GM19452 (cell line): ENCODE measurements around the gene TM9SF3.

Source experiments
- ATAC-seq: cut with Tn5 transposase; IDR thresholded peaks from one replicate; pipeline ENCODE4 v1.9.1; 2021; ENCODE audit not compliant: unreplicated experiment

TM9SF3 gene

DNA sequence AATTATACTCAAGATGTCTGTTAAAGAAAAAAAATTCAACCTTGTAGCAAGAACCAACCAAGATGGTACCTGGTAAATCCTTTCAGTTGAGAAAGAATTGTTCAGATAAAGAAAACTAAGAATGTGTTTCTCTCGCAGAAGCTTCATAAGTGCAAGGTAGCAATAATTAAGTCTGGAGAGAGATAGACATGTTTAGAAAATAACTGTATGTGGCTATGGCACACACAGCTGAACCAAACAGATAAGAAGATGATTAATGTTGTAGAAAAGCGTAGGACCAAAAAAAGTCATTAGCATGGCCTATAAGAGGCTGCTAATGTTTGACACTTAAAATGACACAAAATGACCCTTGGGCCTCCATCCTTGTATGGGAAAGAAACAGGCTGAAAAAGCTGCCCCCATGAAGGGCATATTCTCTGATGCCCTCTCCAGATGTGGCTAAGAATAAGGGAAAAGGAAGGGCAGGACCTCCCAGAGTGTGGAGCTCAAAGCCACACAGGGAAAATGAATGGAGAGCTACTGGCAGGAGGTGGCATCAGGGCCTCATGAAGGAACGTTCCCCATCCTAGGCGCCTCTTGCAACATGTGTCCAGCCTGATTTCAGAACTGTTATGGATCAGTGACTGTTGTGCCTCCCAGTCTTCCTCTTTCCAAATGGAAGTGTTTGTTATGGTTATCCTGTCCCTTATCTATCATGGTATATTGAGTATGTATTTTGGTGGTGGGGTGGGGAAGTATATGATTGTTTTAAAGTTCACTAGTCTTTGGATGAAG lies 103.8 kb downstream of the TM9SF3 start:
- ATAC-seq, result no peak

DNA sequence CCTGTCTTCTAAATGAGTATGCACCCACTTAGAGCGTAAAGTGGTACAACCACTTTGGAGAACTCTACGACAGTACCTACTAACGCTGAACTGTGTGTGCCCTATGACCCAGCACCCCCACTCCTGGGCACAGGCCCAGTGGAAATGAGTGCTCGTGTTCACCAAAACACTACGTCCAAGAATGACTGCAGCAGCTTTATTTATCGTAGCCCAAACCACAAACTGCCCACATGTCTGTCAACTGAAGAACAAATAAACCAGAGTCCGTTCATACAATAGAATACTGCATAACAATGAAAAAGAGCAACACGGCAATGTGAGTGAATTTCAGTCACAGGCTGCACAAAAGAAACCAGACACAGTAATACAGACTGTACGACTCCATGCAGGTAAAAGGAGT lies 108.5 kb downstream of the TM9SF3 start:
- ATAC-seq, result no peak

DNA sequence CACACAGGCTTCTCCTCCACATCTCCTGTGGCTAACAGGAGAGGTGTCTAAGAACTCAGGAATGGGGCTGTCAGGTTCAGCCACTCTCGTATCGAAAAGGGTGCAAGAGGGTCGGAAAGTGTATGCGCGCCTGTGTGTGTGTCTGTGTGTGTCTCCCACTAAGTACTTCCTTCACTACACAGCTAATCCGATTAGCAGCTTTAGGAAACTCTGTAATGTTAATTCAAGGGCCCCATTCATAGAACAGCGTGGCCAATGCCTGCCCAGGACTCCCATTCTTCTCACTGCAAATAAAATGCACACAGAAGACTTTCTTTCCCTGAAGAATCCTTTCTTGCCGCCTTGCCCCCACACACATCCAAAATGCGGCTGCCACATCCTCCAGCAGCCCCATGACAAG lies 112.9 kb downstream of the TM9SF3 start:
- ATAC-seq, result no peak

DNA sequence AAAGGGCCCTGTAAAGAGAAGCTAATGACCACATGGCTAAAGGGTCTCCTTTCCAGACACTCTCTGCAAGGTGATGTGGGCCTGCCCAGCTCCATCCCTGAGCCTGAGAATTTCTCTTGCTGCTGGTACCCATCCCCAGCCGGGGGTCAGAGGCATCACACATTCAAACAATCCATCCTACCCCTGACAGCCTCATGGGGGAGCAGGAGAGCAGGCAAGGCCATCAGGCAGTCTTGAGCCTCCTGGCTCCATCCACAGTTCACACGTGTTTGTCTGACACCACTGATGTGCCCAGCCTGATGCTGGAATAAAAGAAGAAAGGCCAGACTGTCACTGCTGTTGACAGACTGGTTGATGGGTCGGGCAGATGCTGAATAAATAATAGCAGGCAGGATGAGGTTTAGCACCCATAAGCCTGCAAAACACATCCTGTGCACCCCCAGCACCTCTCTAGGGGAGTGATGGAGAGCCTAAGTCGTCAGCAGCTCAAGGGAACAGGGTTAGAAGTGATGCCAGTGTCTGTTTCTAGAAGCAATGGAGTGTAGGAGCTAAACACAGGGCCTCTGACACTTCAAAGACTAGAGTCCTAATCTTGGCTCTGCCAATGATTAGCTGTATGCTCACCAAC lies 116.6 kb downstream of the TM9SF3 start:
- no peak for ATAC-seq

DNA sequence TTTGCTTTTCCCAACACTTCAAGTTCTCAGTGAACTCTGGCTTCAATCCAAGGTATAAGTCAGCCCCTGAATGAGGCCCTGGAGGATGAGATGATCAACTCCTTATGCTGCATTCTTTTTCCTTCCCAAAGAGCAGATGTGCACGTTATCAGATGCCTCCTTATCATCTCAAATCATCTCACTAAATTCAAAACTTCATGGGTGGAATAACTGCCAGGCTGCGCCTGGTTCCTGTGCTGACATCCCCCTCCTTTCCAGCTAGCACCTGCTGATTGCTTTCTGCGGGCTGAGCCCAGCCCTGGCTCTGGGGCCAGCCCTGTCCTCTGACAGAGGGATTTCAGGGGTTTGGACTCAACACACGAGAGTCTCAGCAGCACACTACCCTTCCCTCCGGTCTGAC lies 118.0 kb downstream of the TM9SF3 start:
- no peak for ATAC-seq
